Islet precursor cell (in vitro differentiated cells): ENCODE data around the gene TCTA.
A peak's percentile ranks its signal among the peaks of the same experiment; 100 is the strongest.
"Not testable (repeated sequence)": the region's sequence is repeated elsewhere in the genome, so short reads cannot be mapped to it uniquely, and the experiment has no call there.

Experiments used
- DNase-seq: peaks from one replicate; pipeline ENCODE4 v3.0.0-alpha.2; 2018

Gene TCTA, protein sequence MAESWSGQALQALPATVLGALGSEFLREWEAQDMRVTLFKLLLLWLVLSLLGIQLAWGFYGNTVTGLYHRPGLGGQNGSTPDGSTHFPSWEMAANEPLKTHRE

DNA sequence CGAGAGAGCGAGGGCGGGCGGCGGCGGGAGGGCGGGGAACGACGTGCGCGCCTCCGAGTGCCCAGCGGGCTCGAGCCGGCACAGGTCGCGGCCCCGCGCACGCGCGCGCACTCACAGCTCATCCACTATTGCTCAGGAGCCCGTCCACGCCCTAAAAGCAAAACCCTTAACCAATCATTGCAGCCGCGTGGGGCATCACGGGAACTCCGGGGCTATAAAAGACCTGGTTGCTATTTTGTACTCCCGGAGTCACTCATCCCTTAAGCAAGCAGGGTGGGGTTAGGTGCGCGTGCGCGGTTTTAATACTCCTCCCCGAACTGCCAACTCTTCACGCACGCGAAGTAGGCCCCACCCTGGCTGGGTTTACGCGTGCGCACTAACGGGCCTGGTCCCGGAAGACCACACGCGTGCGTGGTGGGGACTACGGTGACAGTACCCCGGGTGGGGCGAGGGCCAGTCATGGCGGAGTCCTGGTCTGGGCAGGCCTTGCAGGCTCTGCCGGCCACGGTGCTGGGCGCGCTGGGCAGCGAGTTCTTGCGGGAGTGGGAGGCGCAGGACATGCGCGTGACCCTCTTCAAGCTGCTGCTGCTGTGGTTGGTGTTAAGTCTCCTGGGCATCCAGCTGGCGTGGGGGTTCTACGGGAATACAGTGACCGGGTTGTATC lies at the start of gene TCTA, which contains the start of gene RHOA:
Gene TCTA, plus strand, starts transcription at position 456 of the 664 bp plus-strand sequence. Its CDS starts 4 bp downstream, at position 460.
Gene RHOA, minus strand, starts transcription at position 9 of the 664 bp plus-strand sequence. CDS start 36,387 bp downstream, outside the sequence.
- peak; percentile 100 for DNase-seq

- DNase-seq: no peak
These were observed 49.7 kb upstream of the TCTA start for GRCh38 chr3:49362561-49362960.

DNA sequence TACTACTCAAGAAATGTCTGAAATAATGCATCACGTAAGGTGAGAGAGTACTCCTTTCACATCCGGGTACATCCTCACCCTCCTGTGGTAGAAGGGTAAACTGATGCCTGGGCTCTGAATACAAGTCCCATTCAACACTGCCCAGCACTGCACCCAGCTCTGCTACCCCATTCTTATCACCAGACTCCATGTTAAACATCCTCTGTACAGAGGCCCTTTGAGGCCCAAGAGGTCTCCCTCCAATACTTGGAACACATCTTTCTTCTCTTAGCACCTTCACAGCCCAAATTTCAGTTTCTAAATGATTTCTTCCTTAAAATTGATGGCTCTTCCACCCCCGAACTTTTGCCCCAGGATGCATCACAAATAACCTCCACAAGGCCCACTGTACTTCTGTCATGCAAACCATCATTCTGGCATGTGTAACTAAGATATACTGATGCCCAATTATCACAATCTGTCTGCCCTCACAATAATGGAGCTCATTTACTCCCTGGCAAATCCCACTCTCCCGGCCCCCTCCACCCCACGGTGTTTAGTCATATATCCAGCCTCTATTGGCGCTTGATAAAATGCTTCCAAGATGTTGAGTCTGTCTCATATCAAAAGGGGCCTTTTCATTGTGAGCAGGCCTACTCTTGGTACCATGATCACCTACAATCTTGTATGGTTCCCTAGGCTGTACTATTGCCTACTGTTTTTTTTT lies 41.5 kb upstream of the TCTA start:
- no peak for DNase-seq

DNA sequence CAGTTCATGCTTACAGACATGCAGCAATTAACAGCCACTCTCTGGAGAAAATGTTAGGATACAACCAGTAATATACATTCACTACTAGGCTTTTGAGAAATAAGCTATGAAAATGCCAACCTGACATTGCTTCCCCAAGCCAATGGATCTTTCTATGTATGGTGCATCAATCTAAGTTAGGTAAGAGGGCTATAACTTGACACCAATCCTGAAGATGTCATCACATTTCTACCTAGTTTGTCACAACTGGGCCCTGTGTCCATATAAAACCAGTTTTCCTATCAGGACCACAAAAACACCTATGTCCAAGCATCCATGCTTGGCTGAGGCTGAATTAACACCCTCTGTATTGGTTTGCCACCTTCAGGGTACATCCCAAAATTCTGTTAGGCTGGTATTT lies 40.3 kb upstream of the TCTA start:
- no peak for DNase-seq

GRCh38 chr3:49377483-49377882 lies 34.7 kb upstream of the TCTA start:
- no peak for DNase-seq

DNA sequence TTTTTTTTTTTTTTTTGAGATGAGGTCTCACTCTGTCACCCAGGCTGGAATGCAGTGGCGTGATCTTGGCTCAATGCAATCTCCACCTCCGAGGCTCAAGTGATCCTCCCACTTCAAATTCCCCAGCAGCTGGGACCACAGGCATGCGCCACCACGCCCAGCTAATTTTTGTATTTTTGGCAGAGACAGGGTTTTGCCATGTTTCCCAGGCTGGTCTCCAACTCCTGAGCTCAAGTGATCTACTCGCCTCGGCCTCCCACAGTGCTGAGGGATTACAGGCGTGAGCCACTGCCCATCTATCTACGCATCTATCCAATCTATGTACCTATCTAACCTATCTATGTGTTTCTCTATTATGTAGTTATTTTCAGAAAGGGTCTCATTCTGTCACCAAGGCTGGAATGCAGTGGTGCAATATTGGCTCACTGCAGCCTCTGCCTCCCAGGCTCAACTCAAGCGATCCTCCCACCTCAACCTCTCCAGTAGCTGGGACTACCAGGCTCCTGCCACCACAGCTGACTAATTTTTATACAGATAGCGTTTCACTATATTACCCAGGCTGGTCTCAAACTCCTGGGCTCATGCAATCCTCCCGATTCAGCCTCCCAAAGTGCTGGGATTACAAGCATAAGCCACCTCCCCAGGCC lies 33.9 kb upstream of the TCTA start:
- DNase-seq: peak; percentile 69

DNA sequence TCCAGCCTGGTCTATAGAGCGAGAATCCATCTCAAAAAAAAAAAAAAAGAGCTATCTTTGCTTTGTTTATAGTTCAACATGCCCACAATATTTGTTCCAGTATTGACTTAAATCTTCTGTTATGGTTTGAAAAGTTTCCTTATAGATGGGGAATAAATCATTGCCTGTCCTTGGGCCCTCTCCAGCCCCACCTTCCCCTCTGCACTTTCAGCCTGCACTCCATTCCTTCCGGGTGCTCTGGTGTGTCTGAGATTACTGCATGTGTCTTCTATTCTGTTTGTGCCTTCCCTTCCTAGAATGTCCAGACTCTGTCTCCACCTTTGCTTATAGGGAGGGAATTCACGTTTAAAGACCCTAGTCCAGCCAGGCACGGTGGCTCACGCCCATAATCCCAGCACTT lies 28.8 kb upstream of the TCTA start:
- no peak for DNase-seq

GRCh38 chr3:49385617-49386016 lies 26.6 kb upstream of the TCTA start:
- no peak for DNase-seq

- no peak for DNase-seq
These were observed 26.0 kb upstream of the TCTA start for GRCh38 chr3:49386056-49386756.

DNA sequence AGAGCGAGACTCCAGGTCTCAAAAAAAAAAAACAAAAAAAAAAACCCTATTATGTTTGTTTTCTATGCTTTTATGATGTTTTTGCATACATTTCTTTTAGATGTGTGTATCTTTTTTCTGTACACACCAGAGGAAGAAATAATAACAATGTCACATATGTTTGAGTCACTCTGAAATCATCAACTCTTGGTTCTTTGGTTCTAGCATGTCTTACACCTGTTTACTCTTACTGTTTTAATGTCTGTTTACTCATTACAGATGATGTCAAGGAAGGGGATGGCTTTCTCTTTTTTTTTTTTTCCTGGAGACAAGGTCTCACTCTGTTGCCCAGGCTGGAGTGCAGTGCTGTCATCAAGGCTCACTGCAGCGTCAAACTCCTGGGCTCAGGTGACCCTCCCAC lies 24.5 kb upstream of the TCTA start:
- no peak for DNase-seq

GRCh38 chr3:49388289-49388820 lies 23.9 kb upstream of the TCTA start:
- no peak for DNase-seq

GRCh38 chr3:49389297-49389696 lies 22.9 kb upstream of the TCTA start:
- no peak for DNase-seq

DNA sequence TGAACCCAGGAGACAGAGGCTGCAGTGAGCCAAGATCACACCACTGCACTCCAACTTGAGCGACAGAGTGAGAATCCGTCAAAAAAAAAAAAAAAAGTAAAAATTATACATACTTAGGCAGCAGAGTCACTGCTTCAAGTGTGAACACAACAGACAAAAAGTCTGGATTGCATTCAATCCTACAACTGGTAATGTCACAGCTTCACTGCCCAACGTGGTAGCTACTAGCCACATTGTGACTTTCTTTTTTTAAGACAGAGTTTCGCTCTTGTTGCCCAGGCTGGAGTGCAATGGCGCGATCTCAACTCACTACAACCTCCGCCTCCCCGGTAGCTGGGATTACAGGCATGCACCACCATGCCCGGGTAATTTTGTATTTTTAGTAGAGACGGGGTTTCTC lies 20.9 kb upstream of the TCTA start:
- DNase-seq: not testable (repeated sequence)

DNA sequence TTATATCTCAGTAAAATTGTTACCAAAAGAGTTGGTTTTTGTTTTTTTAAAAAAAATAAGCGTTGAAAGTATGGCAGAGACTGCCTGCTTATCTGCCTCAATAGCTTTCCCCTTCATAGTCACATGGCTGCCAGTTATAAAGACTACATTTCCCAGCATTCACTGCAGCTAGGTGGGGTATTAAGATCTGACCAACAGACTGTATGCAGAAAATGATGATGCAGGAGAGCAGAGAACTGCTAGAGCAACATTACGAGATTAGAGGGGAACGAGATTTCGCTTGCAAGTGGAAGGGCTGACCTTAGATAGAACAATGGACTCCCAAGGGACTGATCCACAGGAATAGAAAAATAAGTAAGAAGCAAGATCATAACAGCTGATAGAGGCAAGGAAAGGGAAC lies 14.8 kb upstream of the TCTA start:
- peak; percentile 29 for DNase-seq

DNA sequence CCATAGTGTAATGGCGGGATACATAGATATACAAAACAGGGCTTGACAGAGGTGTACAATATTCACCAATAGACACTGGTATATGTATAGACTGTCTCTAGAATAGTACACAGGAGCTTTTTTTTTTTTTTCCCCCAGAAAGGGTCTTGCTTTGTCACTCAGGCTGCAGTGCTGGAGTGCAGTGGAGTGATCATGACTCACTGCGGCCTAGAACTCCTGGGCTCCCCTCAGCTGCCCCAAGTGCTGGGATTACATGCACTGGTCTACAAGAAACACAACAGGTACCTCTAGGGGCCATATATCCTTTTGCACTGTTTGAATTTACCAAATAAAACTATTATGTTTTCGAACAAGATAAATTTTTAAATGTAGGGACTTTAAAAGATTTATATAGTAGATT lies 12.8 kb upstream of the TCTA start:
- DNase-seq: peak; percentile 66

DNA sequence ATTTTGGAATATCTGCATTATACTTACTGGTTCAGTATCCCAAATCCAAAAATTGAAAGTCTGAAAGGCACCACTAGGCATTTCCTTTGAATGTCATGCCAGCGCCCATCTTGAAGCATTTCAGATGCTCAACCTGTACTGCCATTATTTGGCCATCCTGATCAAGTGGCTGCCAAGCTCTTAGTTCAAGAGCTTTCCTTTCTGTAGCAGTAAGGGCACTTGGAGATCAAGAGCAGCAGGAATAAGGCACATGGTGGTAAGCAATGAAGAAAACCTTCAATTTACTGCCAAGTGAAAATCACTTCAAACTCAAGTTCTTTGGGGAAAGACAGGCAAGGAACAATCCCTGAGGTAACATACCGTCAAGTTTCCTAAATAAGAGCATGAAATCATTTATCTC lies 10.5 kb upstream of the TCTA start:
- DNase-seq: no peak

DNA sequence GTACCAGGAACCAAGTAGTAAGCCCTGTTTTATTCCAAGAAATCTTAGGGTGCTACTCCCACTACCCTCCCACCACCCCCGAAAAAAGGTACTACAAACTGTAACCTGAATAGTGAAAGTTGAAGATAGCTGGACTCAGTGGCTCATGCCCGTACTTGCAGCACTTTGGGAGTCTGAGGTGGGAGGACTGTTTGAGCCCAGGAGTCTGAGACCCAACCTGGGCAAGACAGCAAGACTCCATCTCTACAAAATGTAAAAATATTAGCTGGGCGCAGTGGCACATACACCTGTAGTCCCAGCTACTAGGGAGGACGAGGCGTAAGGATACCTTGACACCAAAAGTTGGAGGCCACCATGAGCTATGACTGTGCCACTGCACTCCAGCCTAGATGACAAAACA lies 8.3 kb upstream of the TCTA start:
- no peak for DNase-seq

GRCh38 chr3:49405570-49405969 lies 6.7 kb upstream of the TCTA start:
- DNase-seq: not testable (repeated sequence)

GRCh38 chr3:49406571-49407565 lies 5.4 kb upstream of the TCTA start:
- DNase-seq: no peak

GRCh38 chr3:49410066-49410845 lies 2.0 kb upstream of the TCTA start:
- no peak for DNase-seq
